Smooth muscle cell (in vitro differentiated cells): ENCODE measurements around the gene PGD. TPM values are rescaled to one million over a fixed set of nuclear protein-coding genes. Genes with fewer than 3 reads are reported as not detected.

ENCODE experiments used
- DNase-seq: peaks from one replicate; lab custom pipeline; 2025; ENCODE audit not compliant: unreplicated experiment; lab: John Stamatoyannopoulos, UW
- H2AFZ ChIP-seq: fragments of 200-600 bp; sonication (generic); 2 replicates; pipeline ENCODE4 v1.6.0; 2016; ENCODE audit warnings: antibody characterized with exemption, low read depth, mild to moderate bottlenecking
- H3F3A ChIP-seq: fragments of 200-600 bp; sonication (generic); 2 replicates; pipeline ENCODE4 v1.6.0; 2017; ENCODE audit warnings: antibody characterized with exemption, low read depth
- H3K27ac ChIP-seq: fragments of 200-600 bp; sonication (generic); 2 replicates; pipeline ENCODE4 v1.5.1; 2016; ENCODE audit warnings: low read depth, mild to moderate bottlenecking
- H3K27me3 ChIP-seq: fragments of 200-600 bp; sonication (generic); 2 replicates; pipeline ENCODE4 v1.6.1; 2016; ENCODE audit warnings: low read depth, mild to moderate bottlenecking
- H3K36me3 ChIP-seq: fragments of 200-600 bp; sonication (generic); 2 replicates; pipeline ENCODE4 v1.5.1; 2016; ENCODE audit warnings: low read depth
- H3K4me1 ChIP-seq: fragments of 200-600 bp; sonication (generic); 2 replicates; pipeline ENCODE4 v1.5.1; 2016; ENCODE audit warnings: low read depth
- H3K4me2 ChIP-seq: fragments of 200-600 bp; sonication (generic); 2 replicates; pipeline ENCODE4 v1.6.0; 2016; ENCODE audit warnings: mild to moderate bottlenecking
- H3K4me3 ChIP-seq: fragments of 200-600 bp; sonication (generic); 2 replicates; pipeline ENCODE4 v1.5.1; 2016; ENCODE audit warnings: mild to moderate bottlenecking
- H3K79me2 ChIP-seq: fragments of 200-600 bp; sonication (generic); 2 replicates; pipeline ENCODE4 v1.6.0; 2016; ENCODE audit warnings: low read depth, mild to moderate bottlenecking
- H3K9ac ChIP-seq: fragments of 200-600 bp; sonication (generic); 2 replicates; pipeline ENCODE4 v1.6.0; 2016; ENCODE audit warnings: low read depth
- H3K9me3 ChIP-seq: fragments of 200-600 bp; sonication (generic); replicated peaks from 2 replicates; pipeline ENCODE4 v1.5.1; 2016; ENCODE audit warnings: low read depth
- H4K20me1 ChIP-seq: fragments of 200-600 bp; sonication (generic); 2 replicates; pipeline ENCODE4 v1.6.0; 2016; ENCODE audit warnings: low read depth
- WGBS: methylation state at CpG from one replicate; pipeline ENCODE4 v1.1.7; 2016; ENCODE audit warnings: low lambda C conversion rate; 5-methylcytosine and 5-hydroxymethylcytosine counted together
- polyA plus RNA-seq: library from polyadenylated mRNA; unstranded; fragments of >200 nt; fragmentation: Nextera tagmentation; extraction: Ambion mirVana; gene quantifications from 2 replicates; pipeline ENCODE4 v1.2.1, GENCODE V29; 2016
- total RNA-seq: library from RNA; depleted of rRNA; stranded (reverse); fragments of >200 nt; gene quantifications from 2 replicates; pipeline ENCODE4 v1.2.3, GENCODE V29; 2014
- TF ChIP-seq, protein P1 (sequence below): fragments of 200-600 bp; sonication (generic); IDR thresholded peaks from 2 replicates; pipeline ENCODE4 v1.5.1; 2017; ENCODE audit warnings: borderline replicate concordance, mild to moderate bottlenecking, antibody characterized with exemption; ENCODE audit not compliant: insufficient read depth, poor library complexity, severe bottlenecking

PGD gene
- total and polyA plus RNA-seq, 2 experiments from 2014 or later, result 64.7 to 117 TPM

GRCh38 chr1:10434590-10434989, 35.7 kb downstream of the PGD start:
- TF ChIP-seq, protein P1, sequence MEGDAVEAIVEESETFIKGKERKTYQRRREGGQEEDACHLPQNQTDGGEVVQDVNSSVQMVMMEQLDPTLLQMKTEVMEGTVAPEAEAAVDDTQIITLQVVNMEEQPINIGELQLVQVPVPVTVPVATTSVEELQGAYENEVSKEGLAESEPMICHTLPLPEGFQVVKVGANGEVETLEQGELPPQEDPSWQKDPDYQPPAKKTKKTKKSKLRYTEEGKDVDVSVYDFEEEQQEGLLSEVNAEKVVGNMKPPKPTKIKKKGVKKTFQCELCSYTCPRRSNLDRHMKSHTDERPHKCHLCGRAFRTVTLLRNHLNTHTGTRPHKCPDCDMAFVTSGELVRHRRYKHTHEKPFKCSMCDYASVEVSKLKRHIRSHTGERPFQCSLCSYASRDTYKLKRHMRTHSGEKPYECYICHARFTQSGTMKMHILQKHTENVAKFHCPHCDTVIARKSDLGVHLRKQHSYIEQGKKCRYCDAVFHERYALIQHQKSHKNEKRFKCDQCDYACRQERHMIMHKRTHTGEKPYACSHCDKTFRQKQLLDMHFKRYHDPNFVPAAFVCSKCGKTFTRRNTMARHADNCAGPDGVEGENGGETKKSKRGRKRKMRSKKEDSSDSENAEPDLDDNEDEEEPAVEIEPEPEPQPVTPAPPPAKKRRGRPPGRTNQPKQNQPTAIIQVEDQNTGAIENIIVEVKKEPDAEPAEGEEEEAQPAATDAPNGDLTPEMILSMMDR, result no peak
- Histone ChIP-seq H2AFZ (no peak overlapping the region), H3K79me2 (no peaks in the 10 kb centered on the region), H3K9ac (no peak overlapping the region), H3K4me1 (peaks cover 5% of the 10 kb centered on the region), H4K20me1 (no peaks in the 10 kb centered on the region), H3K36me3 (no peaks in the 10 kb centered on the region), H3F3A (no peaks in the 10 kb centered on the region), H3K4me2 (no peak overlapping the region), H3K4me3 (no peak overlapping the region), H3K27me3 (no peaks in the 10 kb centered on the region), H3K27ac (no peak overlapping the region), H3K9me3 (no peaks in the 10 kb centered on the region)
- 90% methylated on average over 5 of the region's 5 CpGs for WGBS
- no peak for DNase-seq

DNA sequence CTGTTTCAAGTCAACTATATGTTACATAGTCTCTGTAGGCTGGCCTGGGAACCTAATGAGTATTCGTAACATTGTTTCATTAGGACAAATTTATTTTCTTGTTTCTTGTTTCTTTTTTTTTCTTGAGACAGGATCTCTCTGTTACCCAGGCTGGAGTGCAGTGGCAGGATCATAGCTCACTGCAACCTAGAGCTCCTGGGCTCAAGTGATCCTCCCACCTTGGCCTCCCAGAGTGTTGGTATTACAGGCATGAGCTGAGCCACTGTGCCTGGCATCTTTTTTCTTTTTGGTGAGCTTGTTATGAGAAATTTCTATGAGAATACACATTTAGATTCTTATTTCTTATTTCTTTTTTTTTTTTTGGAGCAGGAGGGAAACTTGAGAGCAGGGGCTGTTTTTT, 38.2 kb downstream of the PGD start:
- TF ChIP-seq, protein P1, result no peak
- Histone ChIP-seq H3K4me3 (no peak overlapping the region), H2AFZ (no peak overlapping the region), H3K27me3 (no peaks in the 10 kb centered on the region), H3K9ac (no peak overlapping the region), H3K79me2 (no peaks in the 10 kb centered on the region), H3K27ac (no peak overlapping the region), H3F3A (no peaks in the 10 kb centered on the region), H4K20me1 (no peaks in the 10 kb centered on the region), H3K36me3 (no peaks in the 10 kb centered on the region), H3K4me2 (no peak overlapping the region), H3K9me3 (no peaks in the 10 kb centered on the region), H3K4me1 (no peaks in the 10 kb centered on the region)
- WGBS, result 97% methylated on average over 1 of the region's 1 CpG
- DNase-seq, result no peak

DNA sequence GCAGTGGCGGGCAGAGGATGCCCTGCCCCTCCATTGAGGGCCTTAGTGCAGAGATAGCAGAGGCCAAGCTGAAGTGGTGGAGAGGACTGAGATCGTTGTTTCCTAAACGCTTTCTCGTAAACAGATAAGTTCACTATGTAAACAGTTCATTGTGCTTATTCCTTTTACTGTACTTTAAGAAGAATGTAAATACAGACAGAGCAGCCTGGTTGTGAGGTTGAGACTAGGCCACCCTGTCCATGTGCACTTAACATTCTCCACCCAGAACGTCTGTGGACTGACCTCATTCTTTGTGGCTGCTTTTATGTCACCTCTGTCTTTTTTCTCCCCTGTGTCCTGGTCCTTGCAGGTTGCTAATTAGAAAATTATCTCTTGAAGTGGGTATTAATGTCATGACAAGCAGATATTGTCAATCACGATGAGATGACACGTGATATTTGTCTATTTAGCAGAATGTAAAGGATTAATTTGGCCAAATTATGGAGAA, 39.9 kb downstream of the PGD start:
- no peak for DNase-seq
- 39% methylated on average over 7 of the region's 7 CpGs for WGBS

DNA sequence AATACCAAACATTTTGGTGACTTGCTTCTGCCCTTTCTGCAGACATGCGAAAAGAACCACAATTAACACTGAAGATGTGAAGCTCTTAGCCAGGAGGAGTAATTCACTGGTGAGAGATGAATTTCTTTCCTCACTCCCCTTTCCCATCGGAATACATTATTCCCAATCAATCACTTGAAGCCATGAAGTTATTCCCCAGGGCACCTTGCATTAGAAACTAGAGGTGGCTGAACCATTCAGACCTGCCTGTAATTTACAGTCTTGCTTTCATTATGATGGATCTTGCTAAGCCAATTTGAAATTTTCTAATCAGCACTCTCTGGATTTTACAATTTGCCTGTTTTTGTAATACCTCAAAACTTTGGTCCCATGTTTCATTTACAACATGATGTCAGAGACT, 41.4 kb downstream of the PGD start:
- Histone ChIP-seq H2AFZ (no peak overlapping the region), H3K4me3 (no peak overlapping the region)
- TF ChIP-seq, protein P1, result no peak

More for the DNA sequence above, 39.9 kb downstream of the PGD start:
- H3K4me3 ChIP-seq, result no peak overlapping the region
- H3K4me1 ChIP-seq, result no peaks in the 10 kb centered on the region
- no peaks in the 10 kb centered on the region for H3K36me3 ChIP-seq
- no peaks in the 10 kb centered on the region for H3K79me2 ChIP-seq
- H3K27ac ChIP-seq, result no peak overlapping the region
- H4K20me1 ChIP-seq, result no peaks in the 10 kb centered on the region
- no peaks in the 10 kb centered on the region for H3K27me3 ChIP-seq
- H3K4me2 ChIP-seq, result no peak overlapping the region
- H3K9ac ChIP-seq, result no peak overlapping the region
- TF ChIP-seq, protein P1, result no peak
- H2AFZ ChIP-seq, result no peak overlapping the region
- H3F3A ChIP-seq, result no peaks in the 10 kb centered on the region
- no peaks in the 10 kb centered on the region for H3K9me3 ChIP-seq

More for the DNA sequence above, 41.4 kb downstream of the PGD start:
- no peaks in the 10 kb centered on the region for H3K36me3 ChIP-seq
- no peaks in the 10 kb centered on the region for H3K27me3 ChIP-seq
- no peaks in the 10 kb centered on the region for H3K9me3 ChIP-seq
- H3F3A ChIP-seq, result no peaks in the 10 kb centered on the region
- H3K79me2 ChIP-seq, result no peaks in the 10 kb centered on the region
- no peaks in the 10 kb centered on the region for H4K20me1 ChIP-seq
- no peak overlapping the region for H3K9ac ChIP-seq
- H3K4me2 ChIP-seq, result no peak overlapping the region
- 97% methylated on average over 2 of the region's 2 CpGs for WGBS
- no peaks in the 10 kb centered on the region for H3K4me1 ChIP-seq
- no peak overlapping the region for H3K27ac ChIP-seq
- DNase-seq, result no peak
